Esophagus muscularis mucosa (tissue), 3 donors: ENCODE results near the gene C15orf39.

Experiments used
- CTCF ChIP-seq, 3 experiments: fragments of 200-600 bp in 2 of 3; fragments of 450-650 bp in 1 of 3; sonication (generic) in 2 of 3; IDR thresholded peaks; one replicate each; pipeline ENCODE4 v1.5.1; 2017 to 2019; ENCODE audit warnings: antibody characterized with exemption in 3 of 3, mild to moderate bottlenecking in 2 of 3, moderate library complexity in 1 of 3
- POLR2AphosphoS5 ChIP-seq, 2 donors: sonication (generic); formaldehyde crosslinking; IDR thresholded peaks; one replicate each; pipeline ENCODE4 v1.6.1; 2017; ENCODE audit warnings: antibody characterized with exemption in 2 of 2

GRCh38 chr15:75212200-75212858 is 10.6 kb downstream of the C15orf39 start:
- no peak for TF ChIP-seq CTCF (IDR thresholded peaks at IDR 0.05)
- no peak for TF ChIP-seq POLR2AphosphoS5 (IDR thresholded peaks at IDR 0.05)
